OCI-LY7 (cell line): Measurements from ENCODE around the gene IFI27L1.

Experiments
- CTCF ChIP-seq: fragments of 200-600 bp; sonication (generic); conservative IDR thresholded peaks from 2 replicates; pipeline ENCODE4 v1.5.1; 2014; ENCODE audit warnings: mild to moderate bottlenecking, antibody characterized with exemption, low read length, moderate library complexity, mixed read lengths
- EZH2phosphoT487 ChIP-seq: fragments of 200-600 bp; sonication (generic); IDR thresholded peaks from 2 replicates; pipeline ENCODE4 v1.6.1; 2018; ENCODE audit warnings: low read depth, borderline replicate concordance, mild to moderate bottlenecking, mixed run types, antibody characterized with exemption, low read length, moderate library complexity, mixed read lengths

GRCh38 chr14:94113490-94113889 is 32.4 kb downstream of the IFI27L1 start:
- TF ChIP-seq CTCF: no peak
- TF ChIP-seq EZH2phosphoT487: no peak
